ELF-1 (cell line): ENCODE results near the gene GPC6.

ENCODE experiments used
- DNase-seq: peaks from one replicate; pipeline ENCODE4 v3.0.0-alpha.2; 2016; ENCODE audit warnings: low read depth, low spot score

GPC6 gene

GRCh38 chr13:93674337-93674755, 447.7 kb downstream of the GPC6 start:
- no peak for DNase-seq

- DNase-seq, result peak; percentile 22
Measured at GRCh38 chr13:93680329-93680728, 453.7 kb downstream of the GPC6 start.

DNA sequence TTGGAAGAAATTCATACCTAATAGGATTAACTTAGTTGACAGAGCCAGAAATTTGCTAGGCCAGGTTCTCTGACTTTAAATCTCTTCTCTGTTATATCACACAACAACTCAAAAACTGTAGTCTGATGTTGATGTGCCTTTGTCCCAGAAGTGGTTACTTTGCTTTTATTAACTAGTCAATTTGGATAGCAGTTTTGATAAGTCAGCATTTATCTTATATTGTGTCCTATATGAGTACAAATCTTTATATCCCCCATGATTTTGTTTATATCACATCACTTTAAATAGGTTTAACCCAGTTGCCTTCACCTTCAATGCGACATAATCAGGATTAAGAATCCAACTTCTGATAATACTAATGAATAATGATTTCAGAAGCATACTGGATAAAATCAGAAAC, 459.3 kb downstream of the GPC6 start:
- DNase-seq, result no peak

DNA sequence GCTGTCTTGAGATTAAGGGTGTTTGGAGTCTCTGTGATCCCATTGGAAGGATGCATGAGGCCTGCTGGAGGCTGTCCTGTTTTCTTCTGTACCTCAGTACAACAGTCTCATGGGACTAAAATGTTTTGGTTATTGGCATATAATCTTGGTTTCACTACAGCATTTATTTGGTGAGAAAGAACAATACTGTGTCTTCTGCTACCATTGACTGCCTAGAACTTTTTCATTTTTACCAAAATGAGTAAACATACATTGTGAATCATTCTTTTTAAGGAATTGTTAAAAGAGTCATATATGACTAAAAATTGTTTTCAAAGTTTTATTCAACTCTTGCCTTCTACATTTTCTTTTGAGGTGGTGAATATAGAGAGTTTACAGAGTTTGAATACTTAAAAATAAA, 459.8 kb downstream of the GPC6 start:
- no peak for DNase-seq

DNA sequence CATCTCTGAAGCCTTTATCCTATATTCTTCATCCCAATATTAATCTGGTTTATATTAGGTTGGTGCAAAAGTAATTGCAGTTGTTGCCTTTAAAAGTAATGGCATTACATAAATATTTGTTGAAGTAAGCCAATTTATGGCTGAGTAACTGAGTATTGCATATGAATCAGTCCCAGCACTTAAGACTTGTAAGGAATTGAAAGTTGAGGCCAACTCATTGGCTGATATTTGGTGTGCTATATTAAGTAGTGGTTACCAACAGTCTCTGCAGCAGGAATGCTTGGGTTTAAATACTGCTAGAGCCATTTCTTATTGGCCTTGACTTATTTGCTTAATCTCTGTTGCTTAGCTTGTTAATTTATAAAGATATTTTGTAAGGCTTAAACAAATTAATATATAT, 460.7 kb downstream of the GPC6 start:
- no peak for DNase-seq

GRCh38 chr13:93689333-93689732, 462.7 kb downstream of the GPC6 start:
- DNase-seq, result no peak

DNA sequence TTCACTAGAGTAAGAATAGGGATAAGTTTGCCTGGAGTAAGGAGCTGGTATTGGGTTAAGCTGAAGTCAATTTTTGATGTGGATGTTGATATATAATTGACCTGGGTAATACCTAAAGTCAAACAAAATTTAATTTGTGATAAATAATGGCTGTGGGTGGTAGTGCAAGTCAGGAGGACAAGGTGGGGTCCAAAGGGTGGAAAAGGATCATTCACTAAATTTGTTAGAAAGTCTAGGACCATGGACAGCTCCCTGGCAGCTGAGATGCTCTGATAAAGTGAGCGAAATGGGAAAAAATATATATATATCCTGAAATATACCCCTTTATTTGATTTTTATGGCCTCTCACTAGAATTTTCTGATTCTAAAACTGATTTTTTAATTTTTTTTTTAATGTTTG, 463.5 kb downstream of the GPC6 start:
- peak; percentile 6 for DNase-seq

DNA sequence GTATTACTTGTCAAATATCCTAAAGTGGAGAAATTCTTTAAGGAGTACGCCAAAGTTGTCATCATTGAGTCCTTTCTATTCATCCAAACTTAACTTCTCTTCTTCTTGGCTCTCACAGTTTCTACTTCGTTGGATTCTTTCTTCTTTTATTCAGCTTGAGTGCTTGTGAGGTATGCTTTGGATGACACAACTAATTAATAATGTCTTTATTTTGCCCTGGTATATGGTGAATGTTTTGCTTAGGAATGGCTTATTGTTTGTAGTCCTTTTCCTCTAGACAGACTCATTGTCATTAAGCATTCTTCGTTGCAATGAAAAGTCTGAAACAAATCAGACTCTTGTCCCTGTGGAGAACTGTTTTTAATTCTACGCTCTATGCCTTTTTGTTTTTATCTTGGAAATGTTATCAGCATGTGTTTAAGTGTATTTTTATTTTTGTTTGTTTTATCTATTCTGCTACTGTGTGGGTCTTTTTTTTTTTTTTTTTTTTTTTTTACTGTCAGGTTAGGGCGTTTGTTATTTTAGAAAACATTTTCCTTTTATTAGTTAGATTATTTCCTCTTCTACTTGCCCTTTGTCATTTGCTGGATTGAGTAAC, 471.5 kb downstream of the GPC6 start:
- DNase-seq, result no peak

GRCh38 chr13:93700115-93700514, 473.5 kb downstream of the GPC6 start:
- no peak for DNase-seq

GRCh38 chr13:93708308-93709075, 481.9 kb downstream of the GPC6 start:
- no peak for DNase-seq

- no peak for DNase-seq
Measured at GRCh38 chr13:93709506-93710244, 483.1 kb downstream of the GPC6 start.

- DNase-seq, result no peak
Measured at GRCh38 chr13:93714171-93714570, 487.6 kb downstream of the GPC6 start.

- DNase-seq, result no peak
Measured at GRCh38 chr13:93715866-93716265, 489.3 kb downstream of the GPC6 start.

- DNase-seq, result no peak
Measured at GRCh38 chr13:93716623-93717022, 490.0 kb downstream of the GPC6 start.

- DNase-seq, result no peak
Measured at GRCh38 chr13:93721483-93721882, 494.9 kb downstream of the GPC6 start.

DNA sequence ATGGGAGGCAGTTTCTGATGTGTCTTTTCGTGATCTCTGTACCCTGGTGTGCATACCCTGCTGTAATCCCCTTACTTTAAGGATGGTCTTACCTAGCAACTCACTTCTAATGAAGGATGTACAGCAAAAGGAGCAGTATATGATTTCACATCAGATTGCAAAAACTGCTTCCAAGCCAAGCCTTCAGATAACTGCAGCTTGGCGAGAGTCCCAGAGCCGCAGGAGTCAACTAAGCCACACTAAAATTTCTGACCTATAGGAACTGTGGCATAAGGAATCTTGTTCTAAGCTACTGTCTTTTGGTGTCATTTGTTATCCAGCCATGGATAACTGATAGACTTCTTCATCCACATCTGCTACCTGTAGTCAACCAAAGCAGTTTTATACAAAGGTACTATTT, 496.7 kb downstream of the GPC6 start:
- DNase-seq, result no peak

DNA sequence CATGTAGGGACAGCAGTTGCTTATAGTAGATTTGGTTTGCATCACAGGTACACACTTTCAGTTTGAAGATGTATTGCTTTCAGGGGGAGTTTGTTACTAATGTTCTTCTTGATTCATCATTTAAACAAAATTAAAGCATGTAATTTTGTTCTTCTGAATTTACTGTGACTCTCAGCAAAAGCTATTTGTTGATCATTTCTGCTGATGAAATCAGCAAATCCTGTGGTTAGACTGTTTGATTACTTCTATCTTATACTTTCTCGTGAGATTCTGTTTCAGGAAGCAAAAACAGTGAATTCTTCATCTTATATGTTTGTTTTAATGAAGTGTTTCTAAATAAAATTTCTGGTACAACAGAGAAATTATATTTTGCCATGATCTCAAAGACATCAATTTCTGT, 497.6 kb downstream of the GPC6 start:
- DNase-seq, result no peak

- DNase-seq, result no peak
Measured at GRCh38 chr13:93726173-93726957, 499.8 kb downstream of the GPC6 start.

GRCh38 chr13:93727211-93728141, 500.9 kb downstream of the GPC6 start:
- no peak for DNase-seq

- no peak for DNase-seq
Measured at GRCh38 chr13:93729383-93729782, 502.8 kb downstream of the GPC6 start.

DNA sequence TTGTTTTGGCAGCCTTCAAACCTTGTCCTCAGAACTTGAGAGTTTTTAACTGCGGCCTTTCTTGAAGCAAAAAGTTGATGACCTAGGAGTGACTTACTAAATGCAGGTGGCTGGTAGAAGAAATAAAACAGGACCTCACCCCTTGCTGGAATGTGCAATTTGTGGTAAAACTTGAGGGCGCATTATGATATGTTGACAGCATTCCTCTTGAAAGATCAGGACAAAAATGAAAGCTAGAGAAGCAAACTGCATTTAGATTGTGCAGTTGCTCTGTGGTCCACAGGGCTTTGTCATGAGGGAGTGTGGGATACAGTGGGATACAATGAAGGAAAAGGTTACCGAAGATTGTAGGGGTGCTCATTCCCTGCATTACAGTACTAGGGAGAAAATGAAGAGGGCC, 504.2 kb downstream of the GPC6 start:
- no peak for DNase-seq
